Measurements from ENCODE around the gene TRIM29.

DNA sequence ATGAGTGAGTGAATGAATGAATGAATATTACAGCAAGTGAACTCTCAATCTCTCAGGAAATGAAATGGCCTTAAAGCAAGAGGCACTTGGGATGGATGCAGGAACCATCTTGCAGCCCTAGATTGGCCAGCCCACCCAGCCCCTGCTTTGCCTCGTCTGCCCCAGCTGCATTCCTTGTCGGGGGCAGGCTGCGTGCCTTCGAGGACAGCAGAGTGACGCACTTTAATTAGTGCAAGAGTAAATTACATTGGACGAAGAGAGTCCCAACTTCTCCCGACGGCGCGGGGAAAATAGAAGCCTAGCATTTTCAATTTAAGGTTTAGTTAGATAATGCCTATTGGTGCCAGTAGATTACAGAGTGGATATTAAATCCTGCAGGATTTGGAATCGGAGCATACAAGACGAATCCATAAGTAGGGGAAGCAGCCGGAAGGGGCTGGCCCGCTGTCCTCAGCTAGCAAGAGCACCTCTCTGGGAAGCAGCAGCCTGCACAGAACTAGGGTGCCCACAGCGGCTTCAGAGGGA is 33.8 kb downstream of the TRIM29 start:
- TF ChIP-seq CTCF (IDR thresholded peaks at IDR 0.05): no peak
- TF ChIP-seq EP300 (IDR thresholded peaks at IDR 0.05): no peak
- no peak for TF ChIP-seq POLR2A (IDR thresholded peaks at IDR 0.05)

Data from ovary (tissue), 3 donors.